Muscle layer of duodenum (tissue), 2 donors: ENCODE results near the gene ZNF133.
"Not testable (repeated sequence)": the region's sequence is repeated elsewhere in the genome, so short reads cannot be mapped to it uniquely, and the experiment has no call there.

Experiments used
- H3K27ac ChIP-seq: one replicate; pipeline ENCODE4 v1.7.0; 2013; ENCODE audit warnings: mild to moderate bottlenecking, low read length
- H3K27me3 ChIP-seq: one replicate; pipeline ENCODE4 v1.7.0; 2013; ENCODE audit warnings: low read depth, mild to moderate bottlenecking, control low read depth, low read length
- H3K36me3 ChIP-seq, 2 donors: one replicate each; pipeline ENCODE4 v1.7.0; 2013; ENCODE audit warnings: low read length in 2 of 2, control low read depth in 1 of 2, mild to moderate bottlenecking in 1 of 2; ENCODE audit not compliant: insufficient read depth in 2 of 2, control insufficient read depth in 1 of 2
- H3K4me1 ChIP-seq, 2 donors: one replicate each; pipeline ENCODE4 v1.7.0; 2013; ENCODE audit warnings: low read length in 2 of 2, mild to moderate bottlenecking in 2 of 2, control low read depth in 1 of 2, moderate library complexity in 1 of 2; ENCODE audit not compliant: insufficient read depth in 2 of 2, control insufficient read depth in 1 of 2
- H3K4me3 ChIP-seq, 2 donors: one replicate each; pipeline ENCODE4 v1.7.0; 2013; ENCODE audit warnings: low read length in 2 of 2, low read depth in 1 of 2, mild to moderate bottlenecking in 1 of 2
- H3K9me3 ChIP-seq, 2 donors: one replicate each; pipeline ENCODE4 v1.7.0; 2013; ENCODE audit warnings: low read length in 2 of 2, control low read depth in 1 of 2, mild to moderate bottlenecking in 1 of 2; ENCODE audit not compliant: control insufficient read depth in 1 of 2
- donor health status: healthy.

Gene ZNF133

DNA sequence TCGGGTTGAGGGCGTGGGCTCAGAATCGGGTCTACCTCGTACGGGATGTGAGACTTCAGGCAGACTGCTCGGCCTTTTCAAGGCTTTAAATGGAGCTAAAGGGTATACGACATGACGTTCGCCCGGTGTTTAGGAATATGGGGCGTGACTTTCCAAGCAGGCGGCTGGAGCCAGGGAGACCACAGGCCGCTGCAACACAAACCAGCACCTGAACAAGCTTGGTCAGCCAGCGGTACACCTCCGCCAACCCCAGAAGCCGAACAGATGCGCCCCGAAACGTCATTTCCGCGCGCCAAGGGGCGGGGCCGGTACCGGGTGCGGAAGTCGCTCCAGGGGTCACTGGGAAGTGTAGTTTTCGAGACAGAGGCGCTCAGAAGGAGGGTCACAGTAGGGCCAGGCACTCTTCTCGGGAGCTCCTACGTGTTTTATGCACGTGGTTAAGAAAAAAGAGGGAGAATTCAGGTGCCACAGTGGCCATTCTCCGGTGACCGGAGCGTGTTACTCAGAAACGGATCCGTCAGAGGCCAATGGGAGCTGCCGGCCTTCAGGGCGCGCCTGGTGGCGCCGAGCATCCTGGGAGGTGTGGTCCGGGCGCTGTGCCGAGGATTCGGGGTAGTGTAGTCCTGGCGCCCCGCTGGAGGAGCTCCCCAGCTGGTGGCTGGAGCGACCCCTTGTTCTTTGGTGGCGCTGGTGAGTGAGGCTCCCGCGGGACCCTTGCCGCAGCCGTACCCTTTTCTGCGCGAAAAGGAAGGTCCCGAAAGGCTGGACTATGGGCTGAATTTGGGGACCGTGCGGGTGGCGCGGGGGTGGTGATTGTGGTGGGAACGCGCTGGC lies at the start of gene ZNF133:
ZNF133 (plus strand) TSS at position 613 of the 834 bp plus-strand sequence. CDS start 17,160 bp downstream, outside the sequence.
- H3K27me3 ChIP-seq: no peaks in the 10 kb centered on the region
- H3K4me3 ChIP-seq: peak within 1 kb of the TSS; percentile 91 to 99
- peaks cover 11 to 17% of the 10 kb centered on the region in 2 donors for H3K4me1 ChIP-seq
- peak within 1 kb of the TSS; percentile 98 for H3K27ac ChIP-seq
- H3K36me3 ChIP-seq: peaks cover 0 to 4% of the 10 kb centered on the region in 2 donors
- H3K9me3 ChIP-seq: peaks cover 16 to 18% of the 10 kb centered on the region in 2 donors

DNA sequence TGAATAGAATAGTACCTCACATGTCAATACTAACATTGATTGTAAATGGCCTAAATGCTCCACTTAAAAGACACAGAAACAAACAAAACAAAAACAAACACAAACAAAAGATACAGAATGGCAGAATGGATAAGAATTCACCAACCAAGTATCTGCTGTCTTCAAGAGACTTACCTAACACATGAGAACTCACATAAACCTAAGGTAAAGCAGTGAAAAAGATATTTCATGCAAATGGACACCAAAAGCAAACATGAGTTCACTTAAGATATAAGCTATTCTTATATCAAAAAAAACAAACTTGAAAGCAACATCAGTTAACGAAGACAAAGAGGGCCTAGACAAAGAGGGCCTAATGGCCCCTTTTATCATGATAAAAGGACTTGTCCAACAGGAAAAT lies 47.3 kb upstream of the ZNF133 start:
- Histone ChIP-seq H3K4me3 (no peak overlapping the region), H3K4me1 (no peaks in the 10 kb centered on the region), H3K27ac (no peak overlapping the region), H3K27me3 (no peaks in the 10 kb centered on the region), H3K9me3 (no peaks in the 10 kb centered on the region), H3K36me3 (no peaks in the 10 kb centered on the region)

DNA sequence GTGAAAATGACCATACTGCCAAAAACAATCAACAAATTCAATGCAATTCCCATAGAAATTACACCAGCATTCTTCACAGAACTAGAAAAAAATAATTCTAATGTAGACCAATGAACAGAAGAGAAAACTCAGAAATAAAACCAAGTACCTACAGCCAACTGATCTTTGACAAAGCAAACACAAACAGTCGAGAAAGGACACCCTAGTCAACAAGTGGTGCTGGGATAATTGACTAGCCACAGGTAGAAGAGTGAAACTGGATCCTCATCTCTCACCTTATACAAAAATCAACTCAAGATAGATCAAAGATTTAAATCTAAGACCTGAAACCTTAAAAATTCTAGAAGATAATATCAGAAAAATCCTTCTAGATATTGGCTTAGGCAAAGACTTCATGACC lies 44.5 kb upstream of the ZNF133 start:
- H3K4me3 ChIP-seq: no peak overlapping the region

DNA sequence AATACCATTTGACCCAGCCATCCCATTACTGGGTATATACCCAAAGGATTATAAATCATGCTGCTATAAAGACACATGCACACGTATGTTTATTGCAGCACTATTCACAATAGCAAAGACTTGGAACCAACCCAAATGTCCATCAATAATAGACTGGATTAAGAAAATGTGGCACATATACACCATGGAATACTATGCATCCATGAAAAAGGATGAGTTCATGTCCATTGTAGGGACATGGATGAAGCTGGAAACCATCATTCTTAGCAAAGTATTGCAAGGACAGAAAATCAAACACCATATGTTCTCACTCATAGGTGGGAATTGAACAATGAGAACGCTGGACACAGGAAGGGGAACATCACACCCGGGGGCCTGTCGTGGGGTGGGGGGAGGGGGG lies 39.8 kb upstream of the ZNF133 start:
- not testable (repeated sequence) for H3K36me3 ChIP-seq, H3K4me1 ChIP-seq, H3K9me3 ChIP-seq, H3K27me3 ChIP-seq, H3K4me3 ChIP-seq, H3K27ac ChIP-seq

More for the DNA sequence above, 44.5 kb upstream of the ZNF133 start:
- H3K9me3 ChIP-seq: no peaks in the 10 kb centered on the region
- H3K27me3 ChIP-seq: no peaks in the 10 kb centered on the region
- no peaks in the 10 kb centered on the region for H3K36me3 ChIP-seq
- no peak overlapping the region for H3K27ac ChIP-seq
- no peaks in the 10 kb centered on the region for H3K4me1 ChIP-seq

DNA sequence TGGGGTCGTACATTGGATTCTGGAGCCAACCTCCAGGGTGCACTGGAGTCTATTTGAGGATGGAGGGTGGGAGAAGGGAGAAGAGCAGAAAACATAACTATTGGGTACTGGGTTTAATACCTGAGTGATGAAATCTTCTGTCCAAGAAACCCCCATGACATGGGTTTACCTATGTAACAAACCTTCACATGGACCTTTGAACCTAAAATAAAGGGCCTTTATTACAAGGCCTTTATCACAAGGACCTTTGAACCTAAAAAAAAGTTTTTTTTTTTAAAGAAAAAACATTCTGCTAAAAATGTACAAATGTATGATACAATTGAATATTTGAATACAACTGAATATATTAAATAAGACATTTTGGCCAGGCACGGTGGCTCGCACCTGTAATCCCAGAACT lies 38.1 kb upstream of the ZNF133 start:
- no peaks in the 10 kb centered on the region for H3K4me1 ChIP-seq

DNA sequence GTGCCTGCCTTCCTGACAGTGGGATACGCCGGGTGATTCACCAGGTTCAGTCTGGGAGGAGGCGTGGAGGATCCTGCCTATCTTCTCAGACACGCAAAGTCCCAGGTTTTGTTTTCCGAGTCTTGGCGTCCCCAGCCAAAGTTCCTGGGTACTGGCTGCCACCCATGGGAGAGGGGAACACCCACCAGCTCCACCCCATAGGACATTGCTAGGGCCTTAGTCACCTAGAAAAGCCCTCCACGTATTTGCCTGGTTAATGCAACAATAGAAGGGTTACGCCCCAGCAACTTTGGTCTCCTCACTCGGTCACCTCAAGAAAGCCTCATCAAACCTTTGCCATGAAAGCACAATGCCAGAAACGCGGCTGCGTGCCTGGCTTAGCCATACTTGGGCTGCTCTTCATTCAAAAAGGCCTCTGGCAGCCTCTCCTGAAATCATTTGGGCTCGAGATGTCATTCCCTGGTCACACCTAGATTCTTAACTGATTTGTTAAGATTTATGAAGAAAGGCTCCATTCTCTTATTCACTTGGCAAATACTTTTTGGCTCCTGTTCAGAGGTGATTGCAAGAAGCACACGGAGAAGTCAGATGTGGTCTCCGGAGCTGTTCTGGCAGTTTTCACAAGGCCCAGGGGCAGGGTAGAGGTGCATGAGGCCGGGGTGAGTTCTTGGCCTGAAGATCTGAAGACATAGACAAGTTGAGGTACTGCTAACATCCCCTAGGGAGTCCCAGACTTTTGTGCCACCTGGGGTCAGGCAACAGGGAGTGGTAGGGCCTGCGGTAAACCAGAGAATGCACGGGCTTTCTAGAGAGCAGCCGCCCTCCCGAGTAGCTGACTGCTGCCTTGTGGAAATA lies 35.5 kb upstream of the ZNF133 start:
- Histone ChIP-seq H3K4me3 (no peak overlapping the region), H3K27ac (no peak overlapping the region), H3K4me1 (no peaks in the 10 kb centered on the region), H3K9me3 (no peaks in the 10 kb centered on the region), H3K27me3 (no peaks in the 10 kb centered on the region), H3K36me3 (no peaks in the 10 kb centered on the region)

More for the DNA sequence above, 38.1 kb upstream of the ZNF133 start:
- H3K4me3 ChIP-seq: no peak overlapping the region
- H3K36me3 ChIP-seq: no peaks in the 10 kb centered on the region
- no peak overlapping the region for H3K27ac ChIP-seq
- no peaks in the 10 kb centered on the region for H3K27me3 ChIP-seq
- no peaks in the 10 kb centered on the region for H3K9me3 ChIP-seq

DNA sequence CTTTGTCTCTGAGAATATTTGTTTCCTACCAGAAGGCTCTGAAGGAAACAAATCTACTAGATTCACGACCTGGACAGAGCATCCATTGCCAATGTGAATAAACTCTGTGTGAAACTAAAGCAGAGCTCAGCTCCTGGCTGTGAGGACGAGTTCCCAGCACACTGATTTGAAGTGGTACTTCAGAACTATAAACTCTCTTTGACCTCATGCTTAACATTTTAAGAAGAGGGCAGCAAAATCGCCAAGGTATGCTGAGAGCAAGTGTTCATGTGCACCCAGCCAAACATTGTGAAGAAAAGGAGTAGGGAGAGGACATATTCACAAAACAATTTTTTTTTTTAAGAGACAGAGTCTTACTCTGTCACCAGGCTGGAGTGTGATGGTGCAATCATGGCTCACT lies 33.7 kb upstream of the ZNF133 start:
- Histone ChIP-seq H3K4me3 (no peak overlapping the region), H3K36me3 (no peaks in the 10 kb centered on the region), H3K4me1 (no peaks in the 10 kb centered on the region), H3K27ac (no peak overlapping the region), H3K27me3 (no peaks in the 10 kb centered on the region), H3K9me3 (no peaks in the 10 kb centered on the region)

DNA sequence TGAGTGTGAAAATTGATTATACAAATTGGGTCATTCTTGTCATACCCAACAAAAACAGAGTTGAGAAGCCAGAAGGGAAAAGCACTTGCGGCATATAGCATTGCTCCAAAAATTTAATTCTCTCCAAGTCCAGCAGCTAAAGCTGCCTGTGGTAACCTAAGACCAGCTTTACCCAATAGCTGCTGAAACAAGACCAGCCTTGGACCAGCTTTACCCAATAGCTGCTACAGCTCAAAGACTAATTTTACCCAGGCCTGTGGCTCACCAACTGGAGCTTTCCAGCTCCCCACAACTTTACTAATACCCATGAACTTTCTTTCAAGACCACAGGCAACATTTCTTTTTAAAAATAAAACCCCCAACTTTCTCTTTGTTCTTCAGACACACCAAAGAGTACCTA lies 32.8 kb upstream of the ZNF133 start:
- no peaks in the 10 kb centered on the region for H3K27me3 ChIP-seq
- no peak overlapping the region for H3K27ac ChIP-seq
- H3K36me3 ChIP-seq: no peaks in the 10 kb centered on the region
- no peaks in the 10 kb centered on the region for H3K9me3 ChIP-seq
- no peaks in the 10 kb centered on the region for H3K4me1 ChIP-seq
- H3K4me3 ChIP-seq: no peak overlapping the region

DNA sequence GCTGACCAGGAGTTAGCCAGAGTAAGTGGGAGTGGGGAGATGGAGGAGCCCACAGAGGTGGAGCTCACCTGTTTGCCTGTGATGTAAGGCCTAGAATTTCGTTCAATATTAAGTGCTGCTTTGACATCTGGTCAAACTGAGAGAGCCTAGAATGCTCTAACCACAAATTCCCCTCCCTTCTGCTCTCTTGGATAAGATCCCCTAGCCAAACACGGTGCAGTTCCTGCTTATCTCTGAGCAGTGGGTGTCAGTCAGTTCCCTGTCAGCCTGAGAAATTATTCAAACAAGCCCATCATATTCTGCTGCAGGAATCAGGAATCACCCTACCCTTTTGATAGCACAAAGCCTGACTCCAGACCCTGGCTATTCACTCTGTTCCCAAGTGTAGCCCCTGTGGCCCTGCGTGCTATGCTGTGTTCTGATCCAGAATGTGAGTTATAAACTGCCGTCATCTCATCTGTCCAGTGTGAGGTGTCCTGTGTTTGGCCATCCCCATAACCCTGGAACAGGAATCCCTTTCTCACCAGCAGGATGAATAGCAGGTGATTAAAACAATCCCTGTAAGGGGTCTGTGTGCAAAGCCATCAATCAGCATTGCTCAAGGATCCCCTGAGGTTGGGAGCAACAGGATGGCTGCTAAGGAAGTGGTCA lies 31.8 kb upstream of the ZNF133 start:
- Histone ChIP-seq H3K4me1 (no peaks in the 10 kb centered on the region), H3K27ac (no peak overlapping the region), H3K27me3 (no peaks in the 10 kb centered on the region), H3K36me3 (no peaks in the 10 kb centered on the region), H3K4me3 (no peak overlapping the region), H3K9me3 (no peaks in the 10 kb centered on the region)

DNA sequence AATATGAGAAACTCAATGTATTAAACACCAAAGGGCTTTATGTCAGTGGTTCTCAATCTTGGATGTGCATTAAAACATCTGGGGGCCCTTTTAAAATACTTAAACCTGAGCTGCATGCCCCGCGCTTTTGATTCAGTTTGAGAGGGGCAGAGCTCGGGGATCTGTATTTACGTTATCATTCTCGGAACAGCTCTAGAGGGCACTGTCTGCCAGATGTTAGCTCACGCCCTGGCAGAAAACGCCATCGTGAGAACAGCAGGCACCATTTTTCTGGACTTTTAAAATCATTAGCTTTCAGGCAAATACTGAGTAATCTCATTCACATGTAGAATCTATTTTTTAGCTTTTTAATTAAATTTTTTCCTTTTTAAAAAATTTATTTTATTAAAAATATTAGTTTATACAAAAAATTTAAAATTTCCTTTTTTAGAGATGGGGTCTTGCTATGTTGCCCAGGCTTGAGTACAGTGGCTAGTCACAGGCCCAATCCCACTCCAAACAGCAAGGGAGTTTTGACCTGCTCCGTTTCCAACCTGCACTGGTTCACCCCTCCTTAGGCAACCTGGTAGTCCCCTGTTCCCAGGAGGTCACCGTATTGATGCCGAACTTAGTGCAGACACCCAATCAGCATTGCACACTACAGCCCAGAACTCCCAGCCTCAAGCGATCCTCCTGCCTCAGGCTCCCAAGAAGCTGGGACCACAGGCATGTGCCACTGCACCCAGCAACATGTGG lies 30.0 kb upstream of the ZNF133 start:
- H3K4me3 ChIP-seq: no peak overlapping the region
- no peaks in the 10 kb centered on the region for H3K27me3 ChIP-seq
- no peaks in the 10 kb centered on the region for H3K4me1 ChIP-seq
- H3K27ac ChIP-seq: no peak overlapping the region
- no peaks in the 10 kb centered on the region for H3K9me3 ChIP-seq
- H3K36me3 ChIP-seq: no peaks in the 10 kb centered on the region
